Aortic smooth muscle cell (primary cell): ENCODE data around the gene ARMC6. TPM values are rescaled to one million over a fixed set of nuclear protein-coding genes. Genes with fewer than 3 reads are reported as not detected.

Source experiments
- total RNA-seq: library from RNA; depleted of rRNA; stranded (reverse); fragments of >200 nt; gene quantifications from 2 replicates; pipeline ENCODE4 v1.2.3, GENCODE V29; 2014

Gene ARMC6
- 30.8 and 44.0 TPM in 2 replicates for total RNA-seq

GRCh38 chr19:19033426-19034203 is at the start of gene ARMC6, which contains the start of gene SUGP2:
Gene ARMC6, plus strand, starts transcription at chr19:19033603. Its CDS starts 607 bp downstream, at chr19:19034210.
Gene SUGP2, minus strand, starts transcription at chr19:19033517. Its CDS starts 2,446 bp downstream, at chr19:19031071.

DNA sequence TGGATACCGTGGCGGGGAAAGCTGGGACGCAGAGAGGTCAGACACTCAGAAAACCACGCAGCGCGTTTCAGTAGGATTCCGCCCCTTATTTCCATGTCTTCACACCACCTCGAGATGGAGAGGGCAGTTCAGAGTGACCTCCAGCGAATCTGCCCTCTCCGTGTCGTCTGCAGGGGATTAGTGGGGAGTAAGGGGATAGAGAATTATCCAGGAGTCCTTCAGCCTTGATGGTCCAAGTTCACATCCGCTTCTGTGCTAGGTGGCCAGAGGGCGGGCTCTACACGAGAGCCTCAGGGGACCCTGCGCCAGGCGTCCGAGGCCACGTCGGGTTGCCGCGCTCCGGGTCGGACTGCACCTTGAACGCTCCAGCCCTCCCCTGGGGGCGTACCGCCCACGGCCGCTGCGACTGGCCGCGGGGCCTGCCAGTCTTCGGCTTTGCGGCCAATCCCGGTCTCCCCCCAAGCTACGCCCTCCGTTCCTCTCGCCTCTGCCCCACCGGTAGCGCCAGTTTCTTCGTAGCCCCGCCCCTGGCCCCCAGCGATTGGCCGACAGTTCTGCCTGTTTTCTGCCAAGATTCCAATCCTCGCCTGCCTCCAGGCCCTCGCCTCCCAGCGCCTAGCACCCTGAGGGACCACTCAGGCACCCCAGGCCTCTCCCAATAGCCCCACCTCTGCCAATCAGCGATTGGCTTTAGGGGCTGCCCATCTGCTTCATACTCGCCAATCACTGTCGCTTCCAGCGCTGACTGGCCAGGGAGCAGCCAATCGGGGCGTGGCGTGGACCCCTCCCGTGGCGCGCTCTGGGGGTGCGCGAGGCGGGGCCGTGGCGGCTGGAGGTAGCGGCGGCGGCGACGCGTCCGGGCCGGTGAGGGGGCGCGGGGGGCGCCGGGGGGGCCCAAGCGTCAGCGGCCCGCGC is 30.0 kb downstream of the ARMC6 start, which contains the start of gene SLC25A42:
SLC25A42 (plus strand) TSS at position 812 of the 915 bp plus-strand sequence. CDS start 32,131 bp downstream, outside the sequence.

Other genes starting within 250 kb of the ARMC6 start
- 1.7 and 8.7 TPM in 2 replicates for gene COMP, start 242.3 kb upstream of the ARMC6 start, total RNA-seq
- 59.7 and 76.2 TPM in 2 replicates for gene UPF1, start 201.6 kb upstream of the ARMC6 start, total RNA-seq
- gene CERS1, start 137.4 kb upstream of the ARMC6 start, total RNA-seq = 0.40 and 0.93 TPM in 2 replicates
- 204 and 212 TPM in 2 replicates for gene COPE, start 114.2 kb upstream of the ARMC6 start, total RNA-seq
- 56.2 and 67.2 TPM in 2 replicates for gene DDX49, start 113.9 kb upstream of the ARMC6 start, total RNA-seq
- gene HOMER3, start 92.4 kb upstream of the ARMC6 start, total RNA-seq = 105 and 114 TPM in 2 replicates
- gene SUGP2, start 86 bp upstream of the ARMC6 start, total RNA-seq = 23.5 and 27.9 TPM in 2 replicates
- gene SLC25A42, start 30.4 kb downstream of the ARMC6 start, total RNA-seq = 4.9 and 5.3 TPM in 2 replicates
- 15.8 and 16.0 TPM in 2 replicates for gene TMEM161A, start 104.9 kb downstream of the ARMC6 start, total RNA-seq
- not detected in 2 replicates for gene MEF2B, start 136.7 kb downstream of the ARMC6 start, total RNA-seq
- 15.5 and 18.9 TPM in 2 replicates for gene BORCS8, start 158.5 kb downstream of the ARMC6 start, total RNA-seq
- gene RFXANK, start 158.7 kb downstream of the ARMC6 start, total RNA-seq = 38.8 and 40.3 TPM in 2 replicates
- gene NR2C2AP, start 169.8 kb downstream of the ARMC6 start, total RNA-seq = 6.4 and 11.4 TPM in 2 replicates
- under 0.01 TPM in 1 of 2 replicates, not detected in the other for gene NCAN, start 178.4 kb downstream of the ARMC6 start, total RNA-seq
- gene TM6SF2, start 239.7 kb downstream of the ARMC6 start, total RNA-seq = 0.53 and 0.75 TPM in 2 replicates